ENCODE data around the gene MEGF10.

Gene MEGF10

GRCh38 chr5:127450046-127450445, 159.4 kb downstream of the MEGF10 start:
- DNase-seq = no peak

GRCh38 chr5:127451096-127451495, 160.5 kb downstream of the MEGF10 start:
- no peak for DNase-seq

GRCh38 chr5:127452626-127453025, 162.0 kb downstream of the MEGF10 start:
- DNase-seq = no peak

- DNase-seq = no peak
Observed at GRCh38 chr5:127471211-127471610, 180.6 kb downstream of the MEGF10 start.

- no peak for DNase-seq
Observed at GRCh38 chr5:127472700-127473099, 182.1 kb downstream of the MEGF10 start.

- DNase-seq = no peak
Observed at GRCh38 chr5:127486471-127486870, 195.9 kb downstream of the MEGF10 start.

- DNase-seq = no peak
Observed at GRCh38 chr5:127492854-127493738, 202.5 kb downstream of the MEGF10 start.

GRCh38 chr5:127498548-127498947, 208.0 kb downstream of the MEGF10 start:
- no peak for DNase-seq

- DNase-seq = no peak
Observed at GRCh38 chr5:127505905-127506304, 215.3 kb downstream of the MEGF10 start.

GRCh38 chr5:127506616-127507015, 216.0 kb downstream of the MEGF10 start:
- DNase-seq = no peak

GRCh38 chr5:127508644-127509373, 218.2 kb downstream of the MEGF10 start:
- no peak for DNase-seq
